ENCODE measurements around the gene METTL27.

- TF ChIP-seq POLR2A (IDR thresholded peaks at IDR 0.05) (no peak), CTCF (IDR thresholded peaks at IDR 0.05 in 8 of 11, conservative IDR thresholded peaks at IDR 0.05 in 3 of 11) (no peak), POLR2AphosphoS5 (IDR thresholded peaks at IDR 0.05) (no peak)
Measured at GRCh38 chr7:73844848-73845460, 2.6 kb upstream of the METTL27 start.

Data from spleen (tissue), 7 donors.